ENCODE data around the gene GAPVD1. TPM values are rescaled to one million over a fixed set of nuclear protein-coding genes. Genes with fewer than 3 reads are reported as not detected.

GAPVD1 gene
- total RNA-seq, 1 donor from 2014 or later: 44.0 TPM

- FAIRE-seq (no peak), DNase-seq (ENCODE audit: low read depth) (peak; percentile 68)
- TF ChIP-seq CTCF (IDR thresholded peaks at IDR 0.05; ENCODE audit: insufficient read depth, low read length, severe bottlenecking): no peak
- Histone ChIP-seq H3K36me3 (ENCODE audit: control insufficient read depth, insufficient read depth, low read length) (peaks cover 10% of the 10 kb centered on the region), H3K4me3 (ENCODE audit: low read depth, low read length) (no peak overlapping the region), H3K27me3 (ENCODE audit: control insufficient read depth, insufficient read depth, low read length) (no peaks in the 10 kb centered on the region)
These were observed 82.1 kb downstream of the GAPVD1 start for GRCh38 chr9:125343518-125344275.

GRCh38 chr9:125346080-125346732 lies 84.6 kb downstream of the GAPVD1 start:
- no peaks in the 10 kb centered on the region for H3K27me3 ChIP-seq (ENCODE audit: control insufficient read depth, insufficient read depth, low read length)
- TF ChIP-seq CTCF (IDR thresholded peaks at IDR 0.05; ENCODE audit: insufficient read depth, low read length, severe bottlenecking): no peak
- H3K36me3 ChIP-seq (ENCODE audit: control insufficient read depth, insufficient read depth, low read length): peaks cover 22% of the 10 kb centered on the region
- DNase-seq (ENCODE audit: low read depth): no peak
- no peak for FAIRE-seq
- no peak overlapping the region for H3K4me3 ChIP-seq (ENCODE audit: low read depth, low read length)

- no peak for TF ChIP-seq CTCF (IDR thresholded peaks at IDR 0.05; ENCODE audit: insufficient read depth, low read length, severe bottlenecking)
- no peak for FAIRE-seq
- H3K36me3 ChIP-seq (ENCODE audit: control insufficient read depth, insufficient read depth, low read length): peaks cover 19% of the 10 kb centered on the region
- no peak overlapping the region for H3K4me3 ChIP-seq (ENCODE audit: low read depth, low read length)
- DNase-seq (ENCODE audit: low read depth): no peak
- no peaks in the 10 kb centered on the region for H3K27me3 ChIP-seq (ENCODE audit: control insufficient read depth, insufficient read depth, low read length)
These were observed 94.0 kb downstream of the GAPVD1 start for GRCh38 chr9:125355601-125356000.

- no peak for DNase-seq (ENCODE audit: low read depth)
- no peaks in the 10 kb centered on the region for H3K27me3 ChIP-seq (ENCODE audit: control insufficient read depth, insufficient read depth, low read length)
- no peak for FAIRE-seq
- H3K4me3 ChIP-seq (ENCODE audit: low read depth, low read length): no peak overlapping the region
- peaks cover 20% of the 10 kb centered on the region for H3K36me3 ChIP-seq (ENCODE audit: control insufficient read depth, insufficient read depth, low read length)
- no peak for TF ChIP-seq CTCF (IDR thresholded peaks at IDR 0.05; ENCODE audit: insufficient read depth, low read length, severe bottlenecking)
These were observed 94.4 kb downstream of the GAPVD1 start for GRCh38 chr9:125356032-125356431.

DNA sequence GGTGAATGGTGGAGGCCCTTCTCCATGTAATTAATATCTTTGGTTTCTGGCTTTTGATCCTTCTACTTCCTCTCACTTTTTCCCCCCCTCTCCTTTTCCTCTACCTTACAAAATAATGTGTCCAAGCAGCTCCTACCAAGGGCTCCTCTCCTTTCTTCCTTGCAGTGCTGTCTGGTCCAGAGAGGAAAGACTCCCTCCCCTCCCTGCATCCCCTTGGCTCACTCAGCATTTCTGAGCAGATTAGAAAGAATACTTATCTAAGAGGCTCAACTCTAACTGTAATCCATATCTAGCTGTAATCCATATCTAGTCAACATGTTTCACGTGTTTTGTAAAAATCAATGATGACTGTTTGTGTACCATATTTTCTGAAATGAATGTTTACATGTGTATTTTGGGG lies 97.4 kb downstream of the GAPVD1 start:
- DNase-seq (ENCODE audit: low read depth): no peak
- no peak for TF ChIP-seq CTCF (IDR thresholded peaks at IDR 0.05; ENCODE audit: insufficient read depth, low read length, severe bottlenecking)
- FAIRE-seq: no peak
- H3K36me3 ChIP-seq (ENCODE audit: control insufficient read depth, insufficient read depth, low read length): peaks cover 22% of the 10 kb centered on the region
- no peak overlapping the region for H3K4me3 ChIP-seq (ENCODE audit: low read depth, low read length)
- no peaks in the 10 kb centered on the region for H3K27me3 ChIP-seq (ENCODE audit: control insufficient read depth, insufficient read depth, low read length)
